GM12878 (cell line): ENCODE measurements around the gene FAM50A. TPM values are rescaled to one million over a fixed set of nuclear protein-coding genes. Genes with fewer than 3 reads are reported as not detected.
A peak's percentile ranks its signal among the peaks of the same experiment; 100 is the strongest.

ENCODE experiments used
- ATAC-seq: fragments of 200-7000 bp; cut with Tn5 transposase; 3 replicates; pipeline ENCODE4 v1.9.1; 2020; ENCODE audit warnings: mild to moderate bottlenecking, moderate library complexity
- BruUV-seq: library from RNA; stranded (reverse); fragments of 400-500 nt; replicated peaks from 2 replicates; lab custom pipeline; 2021; lab: Mats Ljungman, UMichigan
- CTCF ChIA-PET: fragments of 300-600 bp; sonication (Branson Sonifier 250); formaldehyde crosslinking; extraction: SDS; loops from one replicate; lab custom pipeline; 2021; ENCODE audit warnings: inconsistent platforms; lab: Yijun Ruan, JAX
- POLR2A ChIA-PET: fragments of 350-600 bp; formaldehyde crosslinking; extraction: SDS; loops from one replicate; lab custom pipeline; 2021; ENCODE audit warnings: inconsistent platforms; lab: Charles Lee
- RAD21 ChIA-PET: fragments of 300-600 bp; sonication (Branson Sonifier 250); formaldehyde crosslinking; loops from one replicate; lab custom pipeline; 2023; ENCODE audit warnings: antibody characterized with exemption; ENCODE audit not compliant: unreplicated experiment; lab: Charles Lee
- SMC1A ChIA-PET: fragments of 300-600 bp; sonication (Branson Sonifier 250); formaldehyde crosslinking; loops from one replicate; lab custom pipeline; 2023; ENCODE audit not compliant: unreplicated experiment, uncharacterized antibody; lab: Charles Lee
- DNase-seq: peaks from one replicate; pipeline ENCODE4 v3.0.0-alpha.2; 2011; ENCODE audit warnings: low read depth, low spot score
- FAIRE-seq: peaks from 3 replicates; lab custom pipeline; 2011; peaks lifted over from hg19 to GRCh38; lab: Jason Lieb, UNC
- H2AFZ ChIP-seq: 2 replicates; pipeline ENCODE4 v1.6.0; 2011; ENCODE audit warnings: low read depth, low read length, control low read depth; ENCODE audit not compliant: control insufficient read depth
- H3K27ac ChIP-seq: 2 replicates; pipeline ENCODE4 v1.5.1; 2011; ENCODE audit warnings: control low read depth; ENCODE audit not compliant: control insufficient read depth, insufficient read depth
- H3K27me3 ChIP-seq, 2 experiments: replicated peaks in 1 of 2; 2 replicates each; pipeline versions ENCODE4 v1.6.0 to v1.6.1; 2011; ENCODE audit warnings: low read length in 1 of 2; ENCODE audit not compliant: control insufficient read depth in 2 of 2, insufficient read depth in 2 of 2
- H3K36me3 ChIP-seq, 2 experiments: 2 replicates each; pipeline ENCODE4 v1.5.1; 2011; ENCODE audit warnings: low read length in 1 of 2; ENCODE audit not compliant: control insufficient read depth in 2 of 2, insufficient read depth in 2 of 2
- H3K4me1 ChIP-seq: 2 replicates; pipeline ENCODE4 v1.6.1; 2011; ENCODE audit warnings: mild to moderate bottlenecking, low read length, moderate library complexity, mixed read lengths; ENCODE audit not compliant: control insufficient read depth, insufficient read depth
- H3K4me2 ChIP-seq: 2 replicates; pipeline ENCODE4 v1.6.0; 2011; ENCODE audit warnings: control low read depth; ENCODE audit not compliant: control insufficient read depth, insufficient read depth
- H3K4me3 ChIP-seq: fragments of 200-600 bp; sonication (generic); 2 replicates; pipeline ENCODE4 v1.5.1; 2016
- H3K79me2 ChIP-seq: 2 replicates; pipeline ENCODE4 v1.6.0; 2011; ENCODE audit warnings: low read length; ENCODE audit not compliant: control insufficient read depth, insufficient read depth
- H3K9ac ChIP-seq: 2 replicates; pipeline ENCODE4 v1.8.0; 2011; ENCODE audit warnings: low read length, control low read depth, mixed read lengths; ENCODE audit not compliant: control insufficient read depth, insufficient read depth
- H3K9me3 ChIP-seq: replicated peaks from 3 replicates; pipeline ENCODE4 v1.5.1; 2011; ENCODE audit warnings: mild to moderate bottlenecking, low read length; ENCODE audit not compliant: control insufficient read depth, insufficient read depth
- H4K20me1 ChIP-seq: 2 replicates; pipeline ENCODE4 v1.6.0; 2011; ENCODE audit not compliant: control insufficient read depth, insufficient read depth
- ATF7 ChIP-seq: fragments of 450-650 bp; IDR thresholded peaks from 2 replicates; pipeline ENCODE4 v1.6.1; 2016; ENCODE audit warnings: low read depth, mild to moderate bottlenecking
- CBX5 ChIP-seq: sonication (generic); IDR thresholded peaks from 2 replicates; pipeline ENCODE4 v1.6.1; 2016; ENCODE audit warnings: low read depth, moderate library complexity, mild to moderate bottlenecking, inconsistent platforms
- EP300 ChIP-seq, 2 experiments: fragments of 150-350 bp in 1 of 2; IDR thresholded peaks; 2 replicates each; pipeline ENCODE4 v1.6.1; 2011 to 2012; ENCODE audit warnings: low read depth in 2 of 2, low read length in 2 of 2, borderline replicate concordance in 1 of 2, improper control_type of control experiment in 1 of 2, inconsistent platforms in 1 of 2; ENCODE audit not compliant: control insufficient read depth in 1 of 2
- ETV6 ChIP-seq, 2 experiments: fragments of 450-650 bp in 1 of 2; IDR thresholded peaks in 1 of 2; conservative IDR thresholded peaks in 1 of 2; 2 replicates each; pipeline ENCODE4 v1.6.1; 2014; ENCODE audit warnings: antibody characterized with exemption in 1 of 2, borderline replicate concordance in 1 of 2, low read depth in 1 of 2, mild to moderate bottlenecking in 1 of 2, moderate library complexity in 1 of 2
- JUNB ChIP-seq: IDR thresholded peaks from 2 replicates; pipeline ENCODE4 v1.6.1; 2016; ENCODE audit warnings: antibody characterized with exemption, mild to moderate bottlenecking
- JUND ChIP-seq: IDR thresholded peaks from 2 replicates; pipeline ENCODE4 v1.6.1; 2012; ENCODE audit warnings: low read depth, mild to moderate bottlenecking, low read length, improper control_type of control experiment, moderate library complexity
- MEF2A ChIP-seq: IDR thresholded peaks from 2 replicates; pipeline ENCODE4 v1.6.1; 2011; ENCODE audit warnings: low read depth, mild to moderate bottlenecking, low read length, moderate library complexity; ENCODE audit not compliant: insufficient read depth
- MYB ChIP-seq: fragments of 150-350 bp; IDR thresholded peaks from 2 replicates; pipeline ENCODE4 v1.6.1; 2014; ENCODE audit warnings: mild to moderate bottlenecking, low read depth, low read length, borderline replicate concordance
- MYC ChIP-seq: IDR thresholded peaks from 2 replicates; pipeline ENCODE4 v1.6.1; 2011; ENCODE audit warnings: mild to moderate bottlenecking, low read length, moderate library complexity, inconsistent platforms; ENCODE audit not compliant: insufficient read depth, insufficient replicate concordance, insufficient read length, severe bottlenecking
- NRF1 ChIP-seq: conservative IDR thresholded peaks from 2 replicates; pipeline ENCODE4 v1.6.1; 2011; ENCODE audit warnings: mild to moderate bottlenecking, low read depth, low read length, improper control_type of control experiment
- POLR2A ChIP-seq: IDR thresholded peaks from 2 replicates; pipeline ENCODE4 v1.6.1; 2011; ENCODE audit warnings: low read depth, mild to moderate bottlenecking, low read length
- SPI1 ChIP-seq: IDR thresholded peaks from 2 replicates; pipeline ENCODE4 v1.6.1; 2011; ENCODE audit warnings: low read depth, mild to moderate bottlenecking, low read length, moderate library complexity, borderline replicate concordance; ENCODE audit not compliant: insufficient read depth
- SUZ12 ChIP-seq: fragments of 200-600 bp; sonication (generic); IDR thresholded peaks from one replicate; pipeline ENCODE4 v1.6.1; 2018; ENCODE audit warnings: antibody characterized with exemption, mild to moderate bottlenecking; ENCODE audit not compliant: unreplicated experiment
- TAF1 ChIP-seq: IDR thresholded peaks from 2 replicates; pipeline ENCODE4 v1.6.1; 2011; ENCODE audit warnings: mild to moderate bottlenecking, low read depth, low read length, borderline replicate concordance
- ZBED1 ChIP-seq: IDR thresholded peaks from 2 replicates; pipeline ENCODE4 v1.6.1; 2016; ENCODE audit warnings: borderline replicate concordance
- ZNF207 ChIP-seq: fragments of 450-650 bp; IDR thresholded peaks from 2 replicates; pipeline ENCODE4 v1.6.1; 2014; ENCODE audit warnings: antibody characterized with exemption, mild to moderate bottlenecking, borderline replicate concordance
- WGBS: methylation state at CpG from one replicate; pipeline ENCODE4 v1.1.6; 2016; ENCODE audit warnings: low lambda C conversion rate; ENCODE audit not compliant: insufficient replicate concordance, insufficient coverage; ENCODE audit errors: missing lambda C conversion rate; 5-methylcytosine and 5-hydroxymethylcytosine counted together
- in situ Hi-C: fragments of 300-500 bp; cut with MboI; formaldehyde crosslinking; loops from 9 replicates; pipeline ENCODE4 v1.14.3; 2018; ENCODE audit warnings: mixed read lengths
- intact Hi-C: fragments of 100-400 bp; cut with micrococcal nuclease; formaldehyde crosslinking; loops from one replicate; pipeline ENCODE4 v1.14.2; 2022; ENCODE audit not compliant: unreplicated experiment
- polyA plus RNA-seq, 11 experiments: library from polyadenylated mRNA; depleted of rRNA in 4 of 11; unstranded in 6 of 11; stranded (reverse) in 5 of 11; fragments of >200 nt; fragmentation: Nextera tagmentation in 4 of 11; fragmentation: Illumina TruSeq in 1 of 11; extraction: Ambion mirVana in 4 of 11; extraction: Trizol in 1 of 11; gene quantifications; 1 replicate in 1 of 11; 2 replicates in 10 of 11; pipeline versions ENCODE4 v1.2.1 to v1.2.3, GENCODE V29; 2011 to 2016; ENCODE audit warnings: inconsistent platforms in 2 of 11, missing spikeins in 2 of 11, low read depth in 1 of 11
- total RNA-seq, 4 experiments: library from RNA; depleted of rRNA in 3 of 4; stranded (reverse); fragments of >200 nt in 3 of 4; fragmentation: Illumina TruSeq in 1 of 4; extraction: Trizol in 1 of 4; gene quantifications; 2 replicates each; pipeline versions ENCODE4 v1.2.1 to v1.2.3, GENCODE V29; 2013 to 2021

FAM50A gene
- total and polyA plus RNA-seq, 10 of the 15 experiments (the other 5 are each of a cell fraction or from before 2014, with no cell fraction given) = 4.2 to 46.7 (median 34.6) TPM

DNA sequence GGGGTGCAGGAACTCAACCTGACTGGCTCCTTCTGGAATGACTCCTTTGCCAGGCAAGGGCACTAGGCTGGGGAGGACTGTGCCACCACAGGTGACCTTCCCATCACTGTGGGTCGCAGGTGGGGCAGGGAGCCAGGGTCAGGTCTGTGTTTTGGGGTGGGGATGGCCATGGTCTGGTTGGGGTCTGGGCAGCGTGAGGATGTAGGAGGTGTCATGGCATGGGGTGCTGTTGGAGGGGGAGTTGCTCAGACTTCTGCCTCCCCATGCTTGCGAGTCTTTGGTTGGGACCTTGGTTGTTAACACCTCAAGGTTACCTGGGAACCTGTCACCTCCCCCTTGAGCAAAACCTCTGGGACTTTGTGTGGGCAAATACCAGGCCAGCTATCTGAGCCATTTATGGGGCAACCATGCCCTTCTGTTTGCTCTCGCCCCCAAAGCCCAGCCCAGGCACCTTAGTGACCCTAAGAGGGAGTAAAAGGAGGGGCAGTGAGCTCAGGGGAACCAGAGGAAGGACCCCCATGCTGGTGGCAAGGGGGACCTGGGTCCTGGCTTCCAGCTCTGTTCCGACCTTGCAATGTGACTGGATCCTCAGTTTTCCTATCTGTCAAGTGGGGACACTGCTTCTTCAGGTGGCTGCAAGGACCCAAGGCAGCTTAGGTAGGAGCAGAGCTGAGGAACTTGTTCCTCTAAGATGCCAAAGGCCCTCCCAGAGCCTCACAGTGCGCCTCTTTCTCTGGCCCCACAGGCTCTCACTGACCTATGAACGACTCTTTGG, 9.4 kb upstream of the FAM50A start:
- intact Hi-C loops (loop anchor here (5.0 kb wide), 2 partner anchors 37 to 43 kb away; partner anchors contain the start of genes LAGE3 and RPL10), in situ Hi-C loops (no loop called here)
- H3K9ac ChIP-seq = no peak overlapping the region
- H3K4me1 ChIP-seq = no peaks in the 10 kb centered on the region
- H3K27me3 ChIP-seq = no peaks in the 10 kb centered on the region
- H2AFZ ChIP-seq = no peak overlapping the region
- H3K4me3 ChIP-seq = no peak overlapping the region
- no peak overlapping the region for H3K4me2 ChIP-seq
- H3K9me3 ChIP-seq = no peaks in the 10 kb centered on the region; the same call in 2 of the 3 replicates
- 0 out of 2 replicates have a peak, but pooled peaks have one; percentile 34 for TF ChIP-seq POLR2A
- no peak for TF ChIP-seq NRF1
- no peak for TF ChIP-seq SUZ12
- H3K36me3 ChIP-seq = peaks cover 0 to 2% of the 10 kb centered on the region in 2 experiments; a peak in 1 of 4 replicates
- H4K20me1 ChIP-seq = no peaks in the 10 kb centered on the region
- no peak for FAIRE-seq
- ChIA-PET SMC1A (no interaction called here), POLR2A (no interaction called here), RAD21 (no interaction called here), CTCF (no interaction called here)
- WGBS = 54% methylated on average over 7 of the region's 7 CpGs
- no peak overlapping the region for H3K27ac ChIP-seq
- peaks cover 25% of the 10 kb centered on the region for H3K79me2 ChIP-seq
- BruUV-seq = no TSS peak
- no peak for ATAC-seq
- DNase-seq = no peak

- H3K9ac ChIP-seq = no peak overlapping the region
- peaks cover 21% of the 10 kb centered on the region for H3K79me2 ChIP-seq
- DNase-seq = no peak
- H4K20me1 ChIP-seq = no peaks in the 10 kb centered on the region
- ChIA-PET SMC1A (no interaction called here), CTCF (no interaction called here), POLR2A (interaction anchor here (0.5 kb wide), 2 partner anchors 46 to 57 kb away, joined by 3 to 6 read pairs; no protein-coding TSS in a partner anchor), RAD21 (no interaction called here)
- H2AFZ ChIP-seq = no peak overlapping the region
- no peaks in the 10 kb centered on the region; the same call in 2 of the 3 replicates for H3K9me3 ChIP-seq
- no peak for FAIRE-seq
- H3K27me3 ChIP-seq = no peaks in the 10 kb centered on the region
- no peaks in the 10 kb centered on the region for H3K4me1 ChIP-seq
- intact Hi-C loops (loop anchor here (5.0 kb wide), 2 partner anchors 38 to 42 kb away; partner anchors contain the start of genes LAGE3 and RPL10), in situ Hi-C loops (no loop called here)
- 88% methylated on average over 19 of the region's 19 CpGs for WGBS
- BruUV-seq = no TSS peak
- no peak overlapping the region for H3K4me3 ChIP-seq
- ATAC-seq = no peak
- H3K27ac ChIP-seq = no peak overlapping the region
- peaks cover 0 to 2% of the 10 kb centered on the region in 2 experiments; a peak in 1 of 4 replicates for H3K36me3 ChIP-seq
- H3K4me2 ChIP-seq = no peak overlapping the region
- TF ChIP-seq ZNF207 (no peak), MYB (no peak), EP300 (IDR thresholded peaks at IDR 0.05; ENCODE audit: borderline replicate concordance in 1 of 2, control insufficient read depth in 1 of 2, low read depth in 2 of 2, low read length in 2 of 2) (no peak), JUND (no peak), MEF2A (no peak), CBX5 (no peak), JUNB (no peak), ZBED1 (no peak), MYC (no peak), TAF1 (no peak), ATF7 (no peak), ETV6 (conservative IDR thresholded peaks at IDR 0.05 in 1 of 2, IDR thresholded peaks at IDR 0.05 in 1 of 2; ENCODE audit: borderline replicate concordance in 1 of 2, low read depth in 1 of 2) (no peak), SPI1 (no peak)
Measured at GRCh38 chrX:154435171-154435733, 8.7 kb upstream of the FAM50A start.
